Left lung (tissue), 10 donors: ENCODE results near the gene TIFAB. TPM values are rescaled to one million over a fixed set of nuclear protein-coding genes. Genes with fewer than 3 reads are reported as not detected.
A peak's percentile ranks its signal among the peaks of the same experiment; 100 is the strongest.

ENCODE experiments used
- ATAC-seq: fragments of 200-7000 bp; cut with Tn5 transposase; one replicate; pipeline ENCODE4 v1.9.1; 2020; ENCODE audit warnings: moderate library complexity
- DNase-seq, 4 donors: peaks; one replicate each; pipeline ENCODE4 v3.0.0-alpha.2; 2013 to 2020
- H3K27ac ChIP-seq, 2 donors: fragments of 200-600 bp; sonication (generic) in 1 of 2; one replicate each; pipeline versions ENCODE4 v1.5.0 to v1.8.0; 2020 to 2021
- H3K27me3 ChIP-seq, 2 donors: fragments of 200-600 bp; sonication (generic) in 1 of 2; one replicate each; pipeline versions ENCODE4 v1.5.0 to v1.8.0; 2020 to 2021
- H3K36me3 ChIP-seq, 2 donors: fragments of 200-600 bp; sonication (generic) in 1 of 2; one replicate each; pipeline versions ENCODE4 v1.5.0 to v1.8.0; 2020 to 2021
- H3K4me1 ChIP-seq, 2 donors: fragments of 200-600 bp; one replicate each; pipeline ENCODE4 v1.8.0; 2021
- H3K4me3 ChIP-seq, 2 donors: fragments of 200-600 bp; sonication (generic) in 1 of 2; one replicate each; pipeline versions ENCODE4 v1.5.0 to v1.8.0; 2020 to 2021; ENCODE audit warnings: mild to moderate bottlenecking in 1 of 2
- H3K9me3 ChIP-seq, 2 donors: fragments of 200-600 bp; sonication (generic) in 1 of 2; one replicate each; pipeline versions ENCODE4 v1.5.0 to v1.8.0; 2020 to 2021
- CTCF ChIP-seq, 2 donors: fragments of 200-600 bp; sonication (generic) in 1 of 2; IDR thresholded peaks; one replicate each; pipeline versions ENCODE4 v1.5.0 to v1.8.0; 2021; ENCODE audit warnings: antibody characterized with exemption in 2 of 2
- intact Hi-C, 2 donors: fragments of 100-400 bp; cut with DNase I; formaldehyde crosslinking; loops; one replicate each; pipeline versions ENCODE4 v1.11.2 to v1.14.2; 2022
- polyA plus RNA-seq, 6 donors: library from polyadenylated mRNA; unstranded; fragments of 120-200 nt; gene quantifications; one replicate each; pipeline ENCODE4 v1.2.1, GENCODE V29; 2013; ENCODE audit not compliant: insufficient read length in 6 of 6
- total RNA-seq, 2 donors: library from RNA; stranded (reverse); fragmentation: NEBNext Ultra II Directional; extraction: Animal tissue kit (Norgen Biotek cat#: 25700); gene quantifications; one replicate each; pipeline ENCODE4 v1.2.1, GENCODE V29; 2021
- donor health status: DM: no; HTN: yes; CAD: no.
- donor health status: DM: no; HTN: no; CAD: no.

Gene TIFAB
- total and polyA plus RNA-seq, 8 donors = 0.03 to 0.47 (median 0.36) TPM

DNA sequence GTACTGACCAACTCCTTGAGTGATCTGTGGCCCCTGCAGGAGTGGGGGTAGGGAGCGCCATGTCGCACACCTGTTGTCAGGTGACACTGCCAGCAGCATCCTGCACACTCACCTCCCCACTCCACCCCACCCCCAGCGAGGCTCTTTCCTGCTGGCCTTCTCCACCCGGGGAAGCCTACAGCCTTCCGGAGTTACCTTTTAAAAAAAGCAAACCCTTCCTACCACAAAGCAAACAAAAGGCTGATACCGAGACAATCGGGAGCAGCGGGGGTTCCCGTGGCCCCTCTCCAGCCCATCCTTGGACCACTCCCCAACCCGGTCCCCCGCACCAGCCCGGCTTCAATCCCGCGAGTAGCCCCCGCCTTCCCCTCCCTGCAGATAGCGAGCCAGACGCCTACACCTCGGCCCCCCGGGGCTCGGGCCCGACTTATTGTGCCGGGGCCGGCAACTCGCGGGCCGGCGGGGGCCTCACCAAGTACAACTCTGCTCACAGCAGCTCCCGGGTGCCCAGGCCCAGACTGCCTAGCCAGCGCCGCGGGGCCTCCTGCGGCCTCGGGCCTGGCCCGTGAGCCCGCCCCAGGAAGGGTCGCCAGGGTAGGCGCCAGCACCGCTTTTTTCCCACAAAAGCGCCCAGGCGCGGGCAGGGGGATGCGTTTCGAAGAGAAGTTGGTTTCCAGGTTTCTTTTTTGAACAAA, 53.8 kb downstream of the TIFAB start:
- peak overlapping the region; percentile 75 to 86 for H3K4me3 ChIP-seq
- no peak for TF ChIP-seq CTCF (IDR thresholded peaks at IDR 0.05)
- no peaks in the 10 kb centered on the region for H3K36me3 ChIP-seq
- H3K4me1 ChIP-seq = peaks cover 16 to 60% of the 10 kb centered on the region in 2 donors
- ATAC-seq (peak; percentile 52), DNase-seq (peak in 2 of 4 donors; percentile 67 to 85)
- peak overlapping the region; percentile 90 to 92 for H3K27ac ChIP-seq
- H3K27me3 ChIP-seq = no peaks in the 10 kb centered on the region
- intact Hi-C loops = no loop called here
- no peaks in the 10 kb centered on the region for H3K9me3 ChIP-seq

Other genes starting within 250 kb of the TIFAB start
- gene MACROH2A1, start 53.1 kb downstream of the TIFAB start, total RNA-seq = 100 to 1,000 TPM; 183 to 309 TPM
- gene MACROH2A1, start 53.1 kb downstream of the TIFAB start, polyA plus RNA-seq = 100 to 1,000 TPM; 225 to 286 (median 235) TPM
- gene DCANP1, start 5.0 kb downstream of the TIFAB start, total RNA-seq = under 1 TPM in 1 of 2 donors, not detected in 1; 0.24 TPM
- under 1 TPM in 4 of 6 donors, not detected in 2; 0.06 to 0.21 (median 0.11) TPM for gene DCANP1, start 5.0 kb downstream of the TIFAB start, polyA plus RNA-seq
- gene NEUROG1, start 83.6 kb upstream of the TIFAB start, total RNA-seq = not detected
- gene NEUROG1, start 83.6 kb upstream of the TIFAB start, polyA plus RNA-seq = not detected
- gene CXCL14, start 126.6 kb upstream of the TIFAB start, total RNA-seq = 10 to 100 TPM in 1 of 2 donors, 1 to 10 TPM in 1; 2.3 to 57.2 TPM
- 10 to 100 TPM; 36.7 to 72.6 (median 56.1) TPM for gene CXCL14, start 126.6 kb upstream of the TIFAB start, polyA plus RNA-seq